Stimulated activated naive CD8-positive, alpha-beta T cell treated with anti-CD3 and anti-CD28 coated beads, Interleukin-15, amount 100 ng/mL, for 72 hours (primary cell): ENCODE results near the gene PARD6G.
A peak's percentile ranks its signal among the peaks of the same experiment; 100 is the strongest.
"Not testable (repeated sequence)": the region's sequence is repeated elsewhere in the genome, so short reads cannot be mapped to it uniquely, and the experiment has no call there.

Experiments used
- ATAC-seq: fragments of 150-1000 bp; cut with Tn5 transposase; 2 replicates; pipeline ENCODE4 v1.10.0; 2021; ENCODE audit warnings: mild to moderate bottlenecking, moderate library complexity
- DNase-seq, 2 donors: peaks; one replicate each; pipeline ENCODE4 v3.0.0; 2021 to 2022
- H3K27ac Mint-ChIP-seq, 2 donors: one replicate each; pipeline ENCODE4 v1.8.0; 2022; ENCODE audit warnings: mild to moderate bottlenecking in 2 of 2, mixed read lengths in 2 of 2, moderate library complexity in 2 of 2
- H3K27me3 Mint-ChIP-seq: one replicate; pipeline ENCODE4 v1.8.0; 2022; ENCODE audit warnings: mixed read lengths
- H3K4me1 Mint-ChIP-seq: one replicate; pipeline ENCODE4 v1.8.0; 2022; ENCODE audit warnings: mild to moderate bottlenecking, mixed read lengths
- H3K4me3 Mint-ChIP-seq, 2 donors: one replicate each; pipeline ENCODE4 v1.8.0; 2022; ENCODE audit warnings: mild to moderate bottlenecking in 2 of 2, mixed read lengths in 2 of 2, moderate library complexity in 1 of 2
- H3K9me3 Mint-ChIP-seq, 2 donors: one replicate each; pipeline ENCODE4 v1.8.0; 2022; ENCODE audit warnings: mixed read lengths in 2 of 2

PARD6G gene

GRCh38 chr18:80176334-80177073 lies 70.8 kb downstream of the PARD6G start:
- ATAC-seq (no peak), DNase-seq (no peak)
- Mint-ChIP-seq H3K9me3 (no peaks in the 10 kb centered on the region), H3K27ac (no peak overlapping the region), H3K4me3 (no peak overlapping the region), H3K27me3 (peaks cover 40% of the 10 kb centered on the region), H3K4me1 (peaks cover 23% of the 10 kb centered on the region)

GRCh38 chr18:80175451-80176204 lies 71.7 kb downstream of the PARD6G start:
- peaks cover 49% of the 10 kb centered on the region for H3K27me3 Mint-ChIP-seq
- H3K9me3 Mint-ChIP-seq = no peaks in the 10 kb centered on the region
- peaks cover 30% of the 10 kb centered on the region for H3K4me1 Mint-ChIP-seq

GRCh38 chr18:80173060-80173459 lies 74.3 kb downstream of the PARD6G start:
- Mint-ChIP-seq H3K4me1 (peaks cover 30% of the 10 kb centered on the region), H3K27ac (peak overlapping the region in 1 of 2 donors; percentile 20), H3K27me3 (peaks cover 68% of the 10 kb centered on the region), H3K4me3 (no peak overlapping the region), H3K9me3 (no peaks in the 10 kb centered on the region)
- no peak for DNase-seq
- no peak for ATAC-seq

More at GRCh38 chr18:80175451-80176204, 71.7 kb downstream of the PARD6G start:
- DNase-seq (peak; percentile 48 to 72), ATAC-seq (peak; percentile 94)
- Mint-ChIP-seq H3K27ac (peak overlapping the region in 1 of 2 donors; percentile 64), H3K4me3 (peak overlapping the region; percentile 56 to 63)

- Mint-ChIP-seq H3K4me1 (peaks cover 30% of the 10 kb centered on the region), H3K4me3 (no peak overlapping the region), H3K27me3 (peaks cover 68% of the 10 kb centered on the region), H3K9me3 (no peaks in the 10 kb centered on the region), H3K27ac (no peak overlapping the region)
- ATAC-seq (no peak), DNase-seq (no peak)
These were observed 75.3 kb downstream of the PARD6G start for GRCh38 chr18:80172056-80172455.

GRCh38 chr18:80171054-80171872 lies 76.1 kb downstream of the PARD6G start:
- Mint-ChIP-seq H3K27ac (no peak overlapping the region), H3K4me3 (no peak overlapping the region), H3K27me3 (peaks cover 71% of the 10 kb centered on the region), H3K4me1 (peaks cover 30% of the 10 kb centered on the region), H3K9me3 (peaks cover 0 to 1% of the 10 kb centered on the region in 2 donors)
- ATAC-seq (no peak), DNase-seq (peak; percentile 50)

GRCh38 chr18:80170395-80171053 lies 76.8 kb downstream of the PARD6G start:
- Mint-ChIP-seq H3K9me3 (peaks cover 0 to 6% of the 10 kb centered on the region in 2 donors), H3K27ac (no peak overlapping the region), H3K4me3 (no peak overlapping the region), H3K4me1 (peaks cover 24% of the 10 kb centered on the region), H3K27me3 (peaks cover 68% of the 10 kb centered on the region)
- DNase-seq (no peak), ATAC-seq (no peak)

GRCh38 chr18:80169607-80170006 lies 77.7 kb downstream of the PARD6G start:
- H3K4me3 Mint-ChIP-seq = no peak overlapping the region
- H3K27me3 Mint-ChIP-seq = peaks cover 62% of the 10 kb centered on the region
- DNase-seq (no peak), ATAC-seq (no peak)
- peaks cover 15% of the 10 kb centered on the region for H3K4me1 Mint-ChIP-seq
- H3K9me3 Mint-ChIP-seq = peaks cover 8 to 15% of the 10 kb centered on the region in 2 donors
- no peak overlapping the region for H3K27ac Mint-ChIP-seq

- no peak for DNase-seq
- H3K4me3 Mint-ChIP-seq = no peak overlapping the region
- H3K9me3 Mint-ChIP-seq = peaks cover 13 to 22% of the 10 kb centered on the region in 2 donors
- H3K27me3 Mint-ChIP-seq = peaks cover 68% of the 10 kb centered on the region
- ATAC-seq = no peak
- no peak overlapping the region for H3K27ac Mint-ChIP-seq
- peaks cover 9% of the 10 kb centered on the region for H3K4me1 Mint-ChIP-seq
These were observed 78.3 kb downstream of the PARD6G start for GRCh38 chr18:80168982-80169381.

- no peak overlapping the region for H3K4me3 Mint-ChIP-seq
These were observed 79.0 kb downstream of the PARD6G start for GRCh38 chr18:80168346-80168745.

GRCh38 chr18:80167931-80168330 lies 79.4 kb downstream of the PARD6G start:
- DNase-seq (no peak), ATAC-seq (peak; percentile 66)

More at GRCh38 chr18:80168346-80168745, 79.0 kb downstream of the PARD6G start:
- Mint-ChIP-seq H3K4me1 (peaks cover 9% of the 10 kb centered on the region), H3K27ac (no peak overlapping the region), H3K9me3 (peaks cover 13 to 28% of the 10 kb centered on the region in 2 donors), H3K27me3 (peaks cover 74% of the 10 kb centered on the region)
- DNase-seq (no peak), ATAC-seq (no peak)

GRCh38 chr18:80167331-80167730 lies 80.0 kb downstream of the PARD6G start:
- ATAC-seq = peak; percentile 27
- H3K27me3 Mint-ChIP-seq = peaks cover 74% of the 10 kb centered on the region
- no peak overlapping the region for H3K27ac Mint-ChIP-seq
- DNase-seq = no peak
- H3K4me3 Mint-ChIP-seq = no peak overlapping the region
- peaks cover 13 to 32% of the 10 kb centered on the region in 2 donors for H3K9me3 Mint-ChIP-seq
- H3K4me1 Mint-ChIP-seq = peaks cover 9% of the 10 kb centered on the region

More at GRCh38 chr18:80167931-80168330, 79.4 kb downstream of the PARD6G start:
- peaks cover 13 to 32% of the 10 kb centered on the region in 2 donors for H3K9me3 Mint-ChIP-seq
- H3K27me3 Mint-ChIP-seq = peaks cover 74% of the 10 kb centered on the region
- peaks cover 9% of the 10 kb centered on the region for H3K4me1 Mint-ChIP-seq
- no peak overlapping the region for H3K27ac Mint-ChIP-seq
- H3K4me3 Mint-ChIP-seq = no peak overlapping the region

- DNase-seq = no peak
- Mint-ChIP-seq H3K4me3 (no peak overlapping the region), H3K9me3 (peaks cover 13 to 32% of the 10 kb centered on the region in 2 donors), H3K27ac (no peak overlapping the region), H3K27me3 (peaks cover 74% of the 10 kb centered on the region), H3K4me1 (peaks cover 9% of the 10 kb centered on the region)
- no peak for ATAC-seq
These were observed 80.6 kb downstream of the PARD6G start for GRCh38 chr18:80166725-80167124.

- Mint-ChIP-seq H3K4me3 (no peak overlapping the region), H3K27me3 (peaks cover 74% of the 10 kb centered on the region), H3K27ac (no peak overlapping the region), H3K9me3 (peaks cover 13 to 32% of the 10 kb centered on the region in 2 donors), H3K4me1 (peaks cover 4% of the 10 kb centered on the region)
- no peak for DNase-seq
- ATAC-seq = no peak
These were observed 81.1 kb downstream of the PARD6G start for GRCh38 chr18:80166240-80166639.

- not testable (repeated sequence) for DNase-seq, H3K4me1 Mint-ChIP-seq, ATAC-seq, H3K27ac Mint-ChIP-seq, H3K4me3 Mint-ChIP-seq
- Mint-ChIP-seq H3K9me3 (peaks cover 13 to 32% of the 10 kb centered on the region in 2 donors), H3K27me3 (peaks cover 74% of the 10 kb centered on the region)
These were observed 82.5 kb downstream of the PARD6G start for GRCh38 chr18:80164727-80165355.
